ENCODE measurements around the gene BLMH.

The BLMH gene

GRCh38 chr17:30249460-30249859 is 42.3 kb downstream of the BLMH start:
- no peak for DNase-seq (ENCODE audit: low read depth, low spot score)
- Histone ChIP-seq H3K4me1 (ENCODE audit: insufficient read depth, insufficient read length) (no peaks in the 10 kb centered on the region), H3K27me3 (ENCODE audit: insufficient read depth, insufficient read length) (no peaks in the 10 kb centered on the region), H3K9ac (ENCODE audit: insufficient read length, low read depth) (no peak overlapping the region), H3K36me3 (ENCODE audit: insufficient read depth, insufficient read length, low read length) (peaks cover 40% of the 10 kb centered on the region), H3K9me3 (ENCODE audit: insufficient read depth, low read length) (no peaks in the 10 kb centered on the region), H3K4me3 (ENCODE audit: insufficient read length, low read depth) (no peak overlapping the region)
- TF ChIP-seq SUZ12 (IDR thresholded peaks at IDR 0.05; ENCODE audit: extremely low read depth, insufficient read depth, insufficient read length) (no peak), ZNF274 (IDR thresholded peaks at IDR 0.05; ENCODE audit: low read depth, low read length) (no peak), YY1 (IDR thresholded peaks at IDR 0.05; ENCODE audit: insufficient read depth, insufficient read length) (no peak)

GRCh38 chr17:30248786-30249185 is 43.0 kb downstream of the BLMH start:
- no peak for TF ChIP-seq SUZ12 (IDR thresholded peaks at IDR 0.05; ENCODE audit: extremely low read depth, insufficient read depth, insufficient read length)
- Histone ChIP-seq H3K27me3 (ENCODE audit: insufficient read depth, insufficient read length) (no peaks in the 10 kb centered on the region), H3K36me3 (ENCODE audit: insufficient read depth, insufficient read length, low read length) (peaks cover 40% of the 10 kb centered on the region)

GRCh38 chr17:30246460-30246859 is 45.3 kb downstream of the BLMH start:
- Histone ChIP-seq H3K4me1 (ENCODE audit: insufficient read depth, insufficient read length) (no peaks in the 10 kb centered on the region), H3K9me3 (ENCODE audit: insufficient read depth, low read length) (no peaks in the 10 kb centered on the region), H3K9ac (ENCODE audit: insufficient read length, low read depth) (no peak overlapping the region), H3K36me3 (ENCODE audit: insufficient read depth, insufficient read length, low read length) (peaks cover 29% of the 10 kb centered on the region), H3K27me3 (ENCODE audit: insufficient read depth, insufficient read length) (no peaks in the 10 kb centered on the region), H3K4me3 (ENCODE audit: insufficient read length, low read depth) (no peak overlapping the region)
- TF ChIP-seq ZNF274 (IDR thresholded peaks at IDR 0.05; ENCODE audit: low read depth, low read length) = no peak
- TF ChIP-seq YY1 (IDR thresholded peaks at IDR 0.05; ENCODE audit: insufficient read depth, insufficient read length) = no peak
- TF ChIP-seq SUZ12 (IDR thresholded peaks at IDR 0.05; ENCODE audit: extremely low read depth, insufficient read depth, insufficient read length) = no peak
- no peak for DNase-seq (ENCODE audit: low read depth, low spot score)

More at GRCh38 chr17:30248786-30249185, 43.0 kb downstream of the BLMH start:
- no peaks in the 10 kb centered on the region for H3K9me3 ChIP-seq (ENCODE audit: insufficient read depth, low read length)
- no peak overlapping the region for H3K4me3 ChIP-seq (ENCODE audit: insufficient read length, low read depth)
- no peak overlapping the region for H3K9ac ChIP-seq (ENCODE audit: insufficient read length, low read depth)
- no peak for DNase-seq (ENCODE audit: low read depth, low spot score)
- H3K4me1 ChIP-seq (ENCODE audit: insufficient read depth, insufficient read length) = no peaks in the 10 kb centered on the region

GRCh38 chr17:30244853-30245385 is 46.8 kb downstream of the BLMH start:
- TF ChIP-seq YY1 (IDR thresholded peaks at IDR 0.05; ENCODE audit: insufficient read depth, insufficient read length) = no peak
- TF ChIP-seq SUZ12 (IDR thresholded peaks at IDR 0.05; ENCODE audit: extremely low read depth, insufficient read depth, insufficient read length) = no peak
- no peak for TF ChIP-seq ZNF274 (IDR thresholded peaks at IDR 0.05; ENCODE audit: low read depth, low read length)
- H3K9me3 ChIP-seq (ENCODE audit: insufficient read depth, low read length) = peaks cover 5% of the 10 kb centered on the region; the same call in 1 of the 2 replicates
- no peaks in the 10 kb centered on the region for H3K4me1 ChIP-seq (ENCODE audit: insufficient read depth, insufficient read length)
- H3K9ac ChIP-seq (ENCODE audit: insufficient read length, low read depth) = no peak overlapping the region
- H3K36me3 ChIP-seq (ENCODE audit: insufficient read depth, insufficient read length, low read length) = peaks cover 26% of the 10 kb centered on the region
- H3K4me3 ChIP-seq (ENCODE audit: insufficient read length, low read depth) = no peak overlapping the region
- no peak for DNase-seq (ENCODE audit: low read depth, low spot score)
- H3K27me3 ChIP-seq (ENCODE audit: insufficient read depth, insufficient read length) = peaks cover 4% of the 10 kb centered on the region

- H3K9ac ChIP-seq (ENCODE audit: insufficient read length, low read depth) = no peak overlapping the region
- no peak for DNase-seq (ENCODE audit: low read depth, low spot score)
- TF ChIP-seq YY1 (IDR thresholded peaks at IDR 0.05; ENCODE audit: insufficient read depth, insufficient read length) (no peak), ZNF274 (IDR thresholded peaks at IDR 0.05; ENCODE audit: low read depth, low read length) (no peak), SUZ12 (IDR thresholded peaks at IDR 0.05; ENCODE audit: extremely low read depth, insufficient read depth, insufficient read length) (no peak)
- no peaks in the 10 kb centered on the region for H3K4me1 ChIP-seq (ENCODE audit: insufficient read depth, insufficient read length)
- peaks cover 13% of the 10 kb centered on the region for H3K36me3 ChIP-seq (ENCODE audit: insufficient read depth, insufficient read length, low read length)
- peaks cover 8% of the 10 kb centered on the region; the same call in 1 of the 2 replicates for H3K9me3 ChIP-seq (ENCODE audit: insufficient read depth, low read length)
- H3K4me3 ChIP-seq (ENCODE audit: insufficient read length, low read depth) = no peak overlapping the region
- H3K27me3 ChIP-seq (ENCODE audit: insufficient read depth, insufficient read length) = peaks cover 14% of the 10 kb centered on the region
Observed at GRCh38 chr17:30243568-30243967, 48.2 kb downstream of the BLMH start.

- peaks cover 7% of the 10 kb centered on the region for H3K36me3 ChIP-seq (ENCODE audit: insufficient read depth, insufficient read length, low read length)
- no peak for DNase-seq (ENCODE audit: low read depth, low spot score)
- no peak overlapping the region for H3K9ac ChIP-seq (ENCODE audit: insufficient read length, low read depth)
- TF ChIP-seq YY1 (IDR thresholded peaks at IDR 0.05; ENCODE audit: insufficient read depth, insufficient read length) (no peak), ZNF274 (IDR thresholded peaks at IDR 0.05; ENCODE audit: low read depth, low read length) (no peak), SUZ12 (IDR thresholded peaks at IDR 0.05; ENCODE audit: extremely low read depth, insufficient read depth, insufficient read length) (no peak)
- H3K27me3 ChIP-seq (ENCODE audit: insufficient read depth, insufficient read length) = peaks cover 19% of the 10 kb centered on the region
- H3K4me1 ChIP-seq (ENCODE audit: insufficient read depth, insufficient read length) = no peaks in the 10 kb centered on the region
- no peak overlapping the region for H3K4me3 ChIP-seq (ENCODE audit: insufficient read length, low read depth)
- peaks cover 8% of the 10 kb centered on the region; the same call in 1 of the 2 replicates for H3K9me3 ChIP-seq (ENCODE audit: insufficient read depth, low read length)
Observed at GRCh38 chr17:30243002-30243401, 48.7 kb downstream of the BLMH start.

- Histone ChIP-seq H3K27me3 (ENCODE audit: insufficient read depth, insufficient read length) (peaks cover 36% of the 10 kb centered on the region), H3K4me1 (ENCODE audit: insufficient read depth, insufficient read length) (peaks cover 7% of the 10 kb centered on the region), H3K4me3 (ENCODE audit: insufficient read length, low read depth) (no peak overlapping the region), H3K9me3 (ENCODE audit: insufficient read depth, low read length) (peaks cover 8% of the 10 kb centered on the region; the same call in 1 of the 2 replicates), H3K9ac (ENCODE audit: insufficient read length, low read depth) (no peak overlapping the region), H3K36me3 (ENCODE audit: insufficient read depth, insufficient read length, low read length) (no peaks in the 10 kb centered on the region)
- no peak for DNase-seq (ENCODE audit: low read depth, low spot score)
- TF ChIP-seq YY1 (IDR thresholded peaks at IDR 0.05; ENCODE audit: insufficient read depth, insufficient read length) (no peak), ZNF274 (IDR thresholded peaks at IDR 0.05; ENCODE audit: low read depth, low read length) (no peak), SUZ12 (IDR thresholded peaks at IDR 0.05; ENCODE audit: extremely low read depth, insufficient read depth, insufficient read length) (no peak)
Observed at GRCh38 chr17:30241051-30241450, 50.7 kb downstream of the BLMH start.

All from NT2/D1 (cell line).